GM12878 (cell line): ENCODE results near the gene MZB1. TPM values are rescaled to one million over a fixed set of nuclear protein-coding genes. Genes with fewer than 3 reads are reported as not detected.

Source experiments
- ATAC-seq: fragments of 200-7000 bp; cut with Tn5 transposase; 3 replicates; pipeline ENCODE4 v1.9.1; 2020; ENCODE audit warnings: mild to moderate bottlenecking, moderate library complexity
- BruUV-seq: library from RNA; stranded (reverse); fragments of 400-500 nt; replicated peaks from 2 replicates; lab custom pipeline; 2021; lab: Mats Ljungman, UMichigan
- CTCF ChIA-PET: fragments of 300-600 bp; sonication (Branson Sonifier 250); formaldehyde crosslinking; extraction: SDS; loops from one replicate; lab custom pipeline; 2021; ENCODE audit warnings: inconsistent platforms; lab: Yijun Ruan, JAX
- POLR2A ChIA-PET: fragments of 350-600 bp; formaldehyde crosslinking; extraction: SDS; loops from one replicate; lab custom pipeline; 2021; ENCODE audit warnings: inconsistent platforms; lab: Charles Lee
- RAD21 ChIA-PET: fragments of 300-600 bp; sonication (Branson Sonifier 250); formaldehyde crosslinking; loops from one replicate; lab custom pipeline; 2023; ENCODE audit warnings: antibody characterized with exemption; ENCODE audit not compliant: unreplicated experiment; lab: Charles Lee
- SMC1A ChIA-PET: fragments of 300-600 bp; sonication (Branson Sonifier 250); formaldehyde crosslinking; loops from one replicate; lab custom pipeline; 2023; ENCODE audit not compliant: unreplicated experiment, uncharacterized antibody; lab: Charles Lee
- DNase-seq: peaks from one replicate; pipeline ENCODE4 v3.0.0-alpha.2; 2011; ENCODE audit warnings: low read depth, low spot score
- FAIRE-seq: peaks from 3 replicates; lab custom pipeline; 2011; peaks lifted over from hg19 to GRCh38; lab: Jason Lieb, UNC
- H2AFZ ChIP-seq: 2 replicates; pipeline ENCODE4 v1.6.0; 2011; ENCODE audit warnings: low read depth, low read length, control low read depth; ENCODE audit not compliant: control insufficient read depth
- H3K27ac ChIP-seq: 2 replicates; pipeline ENCODE4 v1.5.1; 2011; ENCODE audit warnings: control low read depth; ENCODE audit not compliant: control insufficient read depth, insufficient read depth
- H3K27me3 ChIP-seq, 2 experiments: replicated peaks in 1 of 2; 2 replicates each; pipeline versions ENCODE4 v1.6.0 to v1.6.1; 2011; ENCODE audit warnings: low read length in 1 of 2; ENCODE audit not compliant: control insufficient read depth in 2 of 2, insufficient read depth in 2 of 2
- H3K36me3 ChIP-seq, 2 experiments: 2 replicates each; pipeline ENCODE4 v1.5.1; 2011; ENCODE audit warnings: low read length in 1 of 2; ENCODE audit not compliant: control insufficient read depth in 2 of 2, insufficient read depth in 2 of 2
- H3K4me1 ChIP-seq: 2 replicates; pipeline ENCODE4 v1.6.1; 2011; ENCODE audit warnings: mild to moderate bottlenecking, low read length, moderate library complexity, mixed read lengths; ENCODE audit not compliant: control insufficient read depth, insufficient read depth
- H3K4me2 ChIP-seq: 2 replicates; pipeline ENCODE4 v1.6.0; 2011; ENCODE audit warnings: control low read depth; ENCODE audit not compliant: control insufficient read depth, insufficient read depth
- H3K4me3 ChIP-seq: fragments of 200-600 bp; sonication (generic); 2 replicates; pipeline ENCODE4 v1.5.1; 2016
- H3K79me2 ChIP-seq: 2 replicates; pipeline ENCODE4 v1.6.0; 2011; ENCODE audit warnings: low read length; ENCODE audit not compliant: control insufficient read depth, insufficient read depth
- H3K9ac ChIP-seq: 2 replicates; pipeline ENCODE4 v1.8.0; 2011; ENCODE audit warnings: low read length, control low read depth, mixed read lengths; ENCODE audit not compliant: control insufficient read depth, insufficient read depth
- H3K9me3 ChIP-seq: replicated peaks from 3 replicates; pipeline ENCODE4 v1.5.1; 2011; ENCODE audit warnings: mild to moderate bottlenecking, low read length; ENCODE audit not compliant: control insufficient read depth, insufficient read depth
- H4K20me1 ChIP-seq: 2 replicates; pipeline ENCODE4 v1.6.0; 2011; ENCODE audit not compliant: control insufficient read depth, insufficient read depth
- BHLHE40 ChIP-seq, 2 experiments: fragments of 450-650 bp in 1 of 2; IDR thresholded peaks; 2 replicates each; pipeline ENCODE4 v1.6.1; 2011 to 2017; ENCODE audit warnings: low read depth in 2 of 2, borderline replicate concordance in 1 of 2, improper control_type of control experiment in 1 of 2, low read length in 1 of 2, mild to moderate bottlenecking in 1 of 2
- CBX5 ChIP-seq: sonication (generic); IDR thresholded peaks from 2 replicates; pipeline ENCODE4 v1.6.1; 2016; ENCODE audit warnings: low read depth, moderate library complexity, mild to moderate bottlenecking, inconsistent platforms
- MEF2B ChIP-seq: fragments of 450-650 bp; IDR thresholded peaks from 2 replicates; pipeline ENCODE4 v1.6.1; 2018; ENCODE audit warnings: mild to moderate bottlenecking, moderate library complexity; ENCODE audit not compliant: partially characterized antibody, poor library complexity, severe bottlenecking
- SMAD5 ChIP-seq: IDR thresholded peaks from 2 replicates; pipeline ENCODE4 v1.6.1; 2016; ENCODE audit warnings: antibody characterized with exemption, low read depth
- SPI1 ChIP-seq: IDR thresholded peaks from 2 replicates; pipeline ENCODE4 v1.6.1; 2011; ENCODE audit warnings: low read depth, mild to moderate bottlenecking, low read length, moderate library complexity, borderline replicate concordance; ENCODE audit not compliant: insufficient read depth
- STAT3 ChIP-seq: IDR thresholded peaks from 2 replicates; pipeline ENCODE4 v1.6.1; 2011; ENCODE audit warnings: low read depth, low read length, improper control_type of control experiment
- ZNF207 ChIP-seq: fragments of 450-650 bp; IDR thresholded peaks from 2 replicates; pipeline ENCODE4 v1.6.1; 2014; ENCODE audit warnings: antibody characterized with exemption, mild to moderate bottlenecking, borderline replicate concordance
- ZNF274 ChIP-seq: IDR thresholded peaks from one replicate; pipeline ENCODE4 v1.8.0; 2011; ENCODE audit not compliant: insufficient read length, insufficient read depth
- WGBS: methylation state at CpG from one replicate; pipeline ENCODE4 v1.1.6; 2016; ENCODE audit warnings: low lambda C conversion rate; ENCODE audit not compliant: insufficient replicate concordance, insufficient coverage; ENCODE audit errors: missing lambda C conversion rate; 5-methylcytosine and 5-hydroxymethylcytosine counted together
- in situ Hi-C: fragments of 300-500 bp; cut with MboI; formaldehyde crosslinking; loops from 9 replicates; pipeline ENCODE4 v1.14.3; 2018; ENCODE audit warnings: mixed read lengths
- intact Hi-C: fragments of 100-400 bp; cut with micrococcal nuclease; formaldehyde crosslinking; loops from one replicate; pipeline ENCODE4 v1.14.2; 2022; ENCODE audit not compliant: unreplicated experiment
- polyA plus RNA-seq, 11 experiments: library from polyadenylated mRNA; depleted of rRNA in 4 of 11; unstranded in 6 of 11; stranded (reverse) in 5 of 11; fragments of >200 nt; fragmentation: Nextera tagmentation in 4 of 11; fragmentation: Illumina TruSeq in 1 of 11; extraction: Ambion mirVana in 4 of 11; extraction: Trizol in 1 of 11; gene quantifications; 1 replicate in 1 of 11; 2 replicates in 10 of 11; pipeline versions ENCODE4 v1.2.1 to v1.2.3, GENCODE V29; 2011 to 2016; ENCODE audit warnings: inconsistent platforms in 2 of 11, missing spikeins in 2 of 11, low read depth in 1 of 11
- total RNA-seq, 4 experiments: library from RNA; depleted of rRNA in 3 of 4; stranded (reverse); fragments of >200 nt in 3 of 4; fragmentation: Illumina TruSeq in 1 of 4; extraction: Trizol in 1 of 4; gene quantifications; 2 replicates each; pipeline versions ENCODE4 v1.2.1 to v1.2.3, GENCODE V29; 2013 to 2021
- TF ChIP-seq, protein P1 (sequence below): fragments of 450-650 bp; IDR thresholded peaks from 2 replicates; pipeline ENCODE4 v1.6.1; 2017; ENCODE audit warnings: mild to moderate bottlenecking, moderate library complexity
- TF ChIP-seq, protein P2 (sequence below): IDR thresholded peaks from 2 replicates; pipeline ENCODE4 v1.6.1; 2011; ENCODE audit warnings: borderline replicate concordance, low read depth, mild to moderate bottlenecking, moderate library complexity, mixed read lengths, low read length; ENCODE audit not compliant: insufficient read depth; ENCODE audit errors: extremely low read length

The MZB1 gene
- total and polyA plus RNA-seq, 10 of the 15 experiments (the other 5 are each of a cell fraction or from before 2014, with no cell fraction given): 19.3 to 406 (median 188) TPM

DNA sequence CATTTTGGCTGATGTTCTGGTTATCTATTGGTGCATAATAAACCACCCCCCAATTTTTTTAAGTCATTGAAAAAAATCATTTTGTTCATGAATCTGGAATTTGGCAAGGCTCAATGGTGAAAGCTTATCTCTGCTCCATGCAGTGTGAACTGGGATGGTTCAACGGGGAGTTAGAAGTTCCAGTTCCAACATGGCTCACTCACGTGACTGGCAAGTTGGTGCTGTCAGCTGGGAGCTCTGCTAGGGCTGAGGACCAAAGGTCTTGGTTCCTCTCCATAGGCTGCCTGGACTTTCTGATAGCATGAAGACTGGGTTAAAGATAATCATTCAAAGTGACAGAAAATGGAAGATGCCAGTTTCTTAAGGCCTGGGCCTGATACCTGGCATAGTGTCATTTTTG, 17.2 kb upstream of the MZB1 start:
- WGBS: 53% methylated on average over 2 of the region's 2 CpGs
- Histone ChIP-seq H3K4me2 (no peak overlapping the region), H3K36me3 (no peaks in the 10 kb centered on the region), H3K9ac (no peak overlapping the region), H3K9me3 (no peaks in the 10 kb centered on the region), H3K27me3 (no peaks in the 10 kb centered on the region), H3K4me1 (peaks cover 24% of the 10 kb centered on the region), H3K79me2 (no peaks in the 10 kb centered on the region), H3K27ac (no peak overlapping the region), H4K20me1 (no peaks in the 10 kb centered on the region), H3K4me3 (no peak overlapping the region), H2AFZ (no peak overlapping the region)
- BruUV-seq: no TSS peak
- ChIA-PET SMC1A (interaction anchor here (0.6 to 3.3 kb wide), 13 partner anchors 8 to 1525 kb away, joined by 3 to 14 read pairs (median 4); partner anchors contain the start of gene MZB1), RAD21 (interaction anchor here (1.0 to 2.2 kb wide), 7 partner anchors 9 to 138 kb away, joined by 3 to 16 read pairs (median 4); no protein-coding TSS in a partner anchor), POLR2A (interaction anchor here (0.5 to 2.7 kb wide), 7 partner anchors 11 to 634 kb away, joined by 3 to 10 read pairs (median 3); partner anchors contain the start of gene DNAJC18), CTCF (interaction anchor here (0.9 to 3.8 kb wide), 9 partner anchors 9 to 168 kb away, joined by 3 to 39 read pairs (median 6); partner anchors contain the start of gene PROB1)
- in situ Hi-C loops: no loop called here
- no peak for FAIRE-seq
- intact Hi-C loops: no loop called here
- no peak for DNase-seq
- TF ChIP-seq STAT3: no peak
- TF ChIP-seq SMAD5: no peak
- TF ChIP-seq CBX5: no peak
- peak in 1 of 2 experiments; percentile 17; a peak in 1 of 4 replicates for TF ChIP-seq BHLHE40 (IDR thresholded peaks at IDR 0.05; ENCODE audit: borderline replicate concordance in 1 of 2, low read depth in 2 of 2, low read length in 1 of 2)
- ATAC-seq: no peak

DNA sequence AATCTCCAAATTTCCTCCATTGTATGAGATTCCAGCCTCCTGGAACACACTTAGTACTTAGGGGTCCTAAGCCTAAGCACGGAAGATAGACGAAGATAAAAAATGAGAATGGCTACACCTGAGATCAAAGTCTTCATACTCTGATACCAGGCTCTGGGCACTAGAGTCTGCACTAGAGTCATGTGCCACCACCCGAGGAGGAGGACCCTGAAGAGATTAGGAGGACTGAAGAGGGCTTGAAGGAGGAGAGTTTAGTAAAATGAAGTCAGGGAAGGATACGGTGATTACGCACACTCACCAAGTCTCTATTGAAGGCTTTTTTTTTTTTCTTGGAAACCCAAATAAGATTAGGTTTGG, 14.7 kb upstream of the MZB1 start:
- CTCF ChIA-PET: interaction anchor here (0.9 to 3.5 kb wide), 8 partner anchors 9 to 229 kb away, joined by 3 to 26 read pairs (median 4); partner anchors contain the start of genes DNAJC18 and MZB1
- no peak for FAIRE-seq
- H3K27me3 ChIP-seq: no peaks in the 10 kb centered on the region
- no peak for DNase-seq
- in situ Hi-C loops (no loop called here), intact Hi-C loops (loop anchor here (2.0 kb wide), 1 partner anchor 42 kb away; no protein-coding TSS in a partner anchor)
- H3K9me3 ChIP-seq: no peaks in the 10 kb centered on the region; the same call in 2 of the 3 replicates
- H3K79me2 ChIP-seq: peaks cover 3% of the 10 kb centered on the region; the same call in 1 of the 2 replicates
- H3K4me2 ChIP-seq: peak overlapping the region; percentile 85
- peak overlapping the region; percentile 83 for H2AFZ ChIP-seq
- RAD21 ChIA-PET: interaction anchor here (1.4 to 3.1 kb wide), 5 partner anchors 11 to 129 kb away, joined by 3 to 17 read pairs (median 10); partner anchors contain the start of genes DNAJC18 and MZB1
- peak overlapping the region; percentile 23; the same call in 1 of the 2 replicates for H3K4me3 ChIP-seq
- H3K9ac ChIP-seq: peak overlapping the region; percentile 66; the same call in 1 of the 2 replicates
- H3K36me3 ChIP-seq: no peaks in the 10 kb centered on the region; a peak in 1 of 4 replicates
- SMC1A ChIA-PET: interaction anchor here (1.0 to 5.0 kb wide), 4 partner anchors 10 to 62 kb away, joined by 3 to 19 read pairs (median 10); partner anchors contain the start of genes MZB1 and PAIP2
- POLR2A ChIA-PET: interaction anchor here (0.7 to 7.0 kb wide), 9 partner anchors 11 to 1558 kb away, joined by 3 to 74 read pairs (median 4); partner anchors contain the start of genes DNAJC18 and MZB1
- H4K20me1 ChIP-seq: no peaks in the 10 kb centered on the region
- H3K4me1 ChIP-seq: peaks cover 30% of the 10 kb centered on the region
- no peak for ATAC-seq
- 80% methylated on average over 5 of the region's 5 CpGs for WGBS
- H3K27ac ChIP-seq: peak overlapping the region; percentile 83
- TSS peak; percentile 45 for BruUV-seq
- TF ChIP-seq, protein P1, sequence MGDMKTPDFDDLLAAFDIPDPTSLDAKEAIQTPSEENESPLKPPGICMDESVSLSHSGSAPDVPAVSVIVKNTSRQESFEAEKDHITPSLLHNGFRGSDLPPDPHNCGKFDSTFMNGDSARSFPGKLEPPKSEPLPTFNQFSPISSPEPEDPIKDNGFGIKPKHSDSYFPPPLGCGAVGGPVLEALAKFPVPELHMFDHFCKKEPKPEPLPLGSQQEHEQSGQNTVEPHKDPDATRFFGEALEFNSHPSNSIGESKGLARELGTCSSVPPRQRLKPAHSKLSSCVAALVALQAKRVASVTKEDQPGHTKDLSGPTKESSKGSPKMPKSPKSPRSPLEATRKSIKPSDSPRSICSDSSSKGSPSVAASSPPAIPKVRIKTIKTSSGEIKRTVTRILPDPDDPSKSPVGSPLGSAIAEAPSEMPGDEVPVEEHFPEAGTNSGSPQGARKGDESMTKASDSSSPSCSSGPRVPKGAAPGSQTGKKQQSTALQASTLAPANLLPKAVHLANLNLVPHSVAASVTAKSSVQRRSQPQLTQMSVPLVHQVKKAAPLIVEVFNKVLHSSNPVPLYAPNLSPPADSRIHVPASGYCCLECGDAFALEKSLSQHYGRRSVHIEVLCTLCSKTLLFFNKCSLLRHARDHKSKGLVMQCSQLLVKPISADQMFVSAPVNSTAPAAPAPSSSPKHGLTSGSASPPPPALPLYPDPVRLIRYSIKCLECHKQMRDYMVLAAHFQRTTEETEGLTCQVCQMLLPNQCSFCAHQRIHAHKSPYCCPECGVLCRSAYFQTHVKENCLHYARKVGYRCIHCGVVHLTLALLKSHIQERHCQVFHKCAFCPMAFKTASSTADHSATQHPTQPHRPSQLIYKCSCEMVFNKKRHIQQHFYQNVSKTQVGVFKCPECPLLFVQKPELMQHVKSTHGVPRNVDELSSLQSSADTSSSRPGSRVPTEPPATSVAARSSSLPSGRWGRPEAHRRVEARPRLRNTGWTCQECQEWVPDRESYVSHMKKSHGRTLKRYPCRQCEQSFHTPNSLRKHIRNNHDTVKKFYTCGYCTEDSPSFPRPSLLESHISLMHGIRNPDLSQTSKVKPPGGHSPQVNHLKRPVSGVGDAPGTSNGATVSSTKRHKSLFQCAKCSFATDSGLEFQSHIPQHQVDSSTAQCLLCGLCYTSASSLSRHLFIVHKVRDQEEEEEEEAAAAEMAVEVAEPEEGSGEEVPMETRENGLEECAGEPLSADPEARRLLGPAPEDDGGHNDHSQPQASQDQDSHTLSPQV: no peak
- TF ChIP-seq ZNF207: no peak
- TF ChIP-seq SPI1: no peak
- no peak for TF ChIP-seq MEF2B
- no peak for TF ChIP-seq ZNF274
- TF ChIP-seq, protein P2, sequence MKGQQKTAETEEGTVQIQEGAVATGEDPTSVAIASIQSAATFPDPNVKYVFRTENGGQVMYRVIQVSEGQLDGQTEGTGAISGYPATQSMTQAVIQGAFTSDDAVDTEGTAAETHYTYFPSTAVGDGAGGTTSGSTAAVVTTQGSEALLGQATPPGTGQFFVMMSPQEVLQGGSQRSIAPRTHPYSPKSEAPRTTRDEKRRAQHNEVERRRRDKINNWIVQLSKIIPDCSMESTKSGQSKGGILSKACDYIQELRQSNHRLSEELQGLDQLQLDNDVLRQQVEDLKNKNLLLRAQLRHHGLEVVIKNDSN: no peak
